Caco-2 (cell line): ENCODE measurements around the gene EIF1AD. TPM values are rescaled to one million over a fixed set of nuclear protein-coding genes. Genes with fewer than 3 reads are reported as not detected.

Source experiments
- BruUV-seq: library from RNA; stranded (reverse); fragments of 400-500 nt; replicated peaks from 2 replicates; lab custom pipeline; 2021; lab: Mats Ljungman, UMichigan
- CTCF ChIA-PET: fragments of 300-600 bp; sonication (Branson Sonifier 250); formaldehyde crosslinking; loops from one replicate; lab custom pipeline; 2022; ENCODE audit warnings: antibody characterized with exemption; lab: Charles Lee
- POLR2A ChIA-PET: fragments of 300-600 bp; sonication (Branson Sonifier 250); formaldehyde crosslinking; loops from one replicate; lab custom pipeline; 2022; ENCODE audit warnings: antibody characterized with exemption; lab: Charles Lee
- DNase-seq, 2 experiments: peaks; one replicate each; pipeline versions ENCODE4 v3.0.0 to v3.0.0-alpha.2; 2020 to 2022
- H3K27me3 ChIP-seq: replicated peaks from 2 replicates; pipeline ENCODE4 v1.6.0; 2011; ENCODE audit warnings: low read length; ENCODE audit not compliant: control insufficient read depth, insufficient read depth
- H3K36me3 ChIP-seq: 2 replicates; pipeline ENCODE4 v1.5.1; 2011; ENCODE audit warnings: low read length; ENCODE audit not compliant: control insufficient read depth, insufficient read depth
- H3K4me1 ChIP-seq: fragments of 250-450 bp; sonication (Bioruptor Pico); 2 replicates; pipeline ENCODE4 v1.5.1; 2020; ENCODE audit warnings: mild to moderate bottlenecking
- H3K4me3 ChIP-seq: 2 replicates; pipeline ENCODE4 v1.5.1; 2011; ENCODE audit warnings: low read depth, mild to moderate bottlenecking, control low read depth, low read length
- H3K9me3 ChIP-seq: fragments of 250-450 bp; sonication (Bioruptor Pico); 2 replicates; pipeline ENCODE4 v1.5.1; 2020; ENCODE audit warnings: mild to moderate bottlenecking, moderate library complexity
- H3K27ac Mint-ChIP-seq: one replicate; pipeline ENCODE4 v1.8.0; 2022; ENCODE audit warnings: mixed read lengths; ENCODE audit not compliant: unreplicated experiment
- H3K27me3 Mint-ChIP-seq: one replicate; pipeline ENCODE4 v1.8.0; 2022; ENCODE audit warnings: mixed read lengths; ENCODE audit not compliant: insufficient read depth, unreplicated experiment
- H3K36me3 Mint-ChIP-seq: one replicate; pipeline ENCODE4 v1.8.0; 2022; ENCODE audit warnings: mild to moderate bottlenecking, mixed read lengths; ENCODE audit not compliant: insufficient read depth, unreplicated experiment
- H3K4me1 Mint-ChIP-seq: one replicate; pipeline ENCODE4 v1.8.0; 2022; ENCODE audit warnings: low read depth, mixed read lengths; ENCODE audit not compliant: unreplicated experiment
- H3K4me3 Mint-ChIP-seq: one replicate; pipeline ENCODE4 v1.8.0; 2022; ENCODE audit warnings: mild to moderate bottlenecking, moderate library complexity, mixed read lengths; ENCODE audit not compliant: unreplicated experiment
- H3K9me3 Mint-ChIP-seq: one replicate; pipeline ENCODE4 v1.8.0; 2022; ENCODE audit warnings: mixed read lengths; ENCODE audit not compliant: unreplicated experiment
- CTCF ChIP-seq, 2 experiments: fragments of 200-600 bp in 1 of 2; IDR thresholded peaks; 1 replicate in 1 of 2; 2 replicates in 1 of 2; pipeline versions ENCODE4 v1.5.1 to v1.8.0; 2011 to 2022; ENCODE audit warnings: antibody characterized with exemption in 1 of 2, control low read depth in 1 of 2, inconsistent platforms in 1 of 2, low read depth in 1 of 2, low read length in 1 of 2, mild to moderate bottlenecking in 1 of 2, moderate library complexity in 1 of 2; ENCODE audit not compliant: insufficient read depth in 1 of 2, severe bottlenecking in 1 of 2, unreplicated experiment in 1 of 2
- intact Hi-C: fragments of 100-400 bp; cut with micrococcal nuclease; formaldehyde crosslinking; loops from one replicate; pipeline ENCODE4 v1.10.0; 2022; ENCODE audit not compliant: unreplicated experiment
- total RNA-seq: library from RNA; stranded (reverse); gene quantifications from 2 replicates; pipeline ENCODE4 v1.2.3, GENCODE V29; 2022

EIF1AD gene
- total RNA-seq, 1 experiment from 2014 or later = 55.3 TPM

- intact Hi-C loops = no loop called here
- no peak for DNase-seq
- no peaks in the 10 kb centered on the region for H3K27me3 ChIP-seq
- H3K4me3 Mint-ChIP-seq = no peak overlapping the region
- no peak for TF ChIP-seq CTCF (IDR thresholded peaks at IDR 0.05; ENCODE audit: insufficient read depth in 1 of 2, low read depth in 1 of 2, low read length in 1 of 2, severe bottlenecking in 1 of 2, unreplicated experiment in 1 of 2)
- H3K4me3 ChIP-seq = no peak overlapping the region
- H3K9me3 Mint-ChIP-seq = no peaks in the 10 kb centered on the region
- no TSS peak for BruUV-seq
- H3K36me3 ChIP-seq = no peaks in the 10 kb centered on the region
- peaks cover 1% of the 10 kb centered on the region for H3K4me1 Mint-ChIP-seq
- no peak overlapping the region for H3K27ac Mint-ChIP-seq
- peaks cover 21% of the 10 kb centered on the region for H3K4me1 ChIP-seq
- CTCF ChIA-PET = no interaction called here
- no peaks in the 10 kb centered on the region for H3K27me3 Mint-ChIP-seq
- H3K9me3 ChIP-seq = no peaks in the 10 kb centered on the region
- peaks cover 2% of the 10 kb centered on the region for H3K36me3 Mint-ChIP-seq
- POLR2A ChIA-PET = no interaction called here
These were observed 13.5 kb upstream of the EIF1AD start for GRCh38 chr11:66015454-66015881.

GRCh38 chr11:66014804-66015453 lies 13.0 kb upstream of the EIF1AD start:
- Histone ChIP-seq H3K9me3 (no peaks in the 10 kb centered on the region), H3K27me3 (no peaks in the 10 kb centered on the region), H3K4me1 (peaks cover 21% of the 10 kb centered on the region), H3K36me3 (no peaks in the 10 kb centered on the region), H3K4me3 (no peak overlapping the region)
- DNase-seq = no peak
- H3K36me3 Mint-ChIP-seq = peaks cover 5% of the 10 kb centered on the region
- POLR2A ChIA-PET = no interaction called here
- H3K9me3 Mint-ChIP-seq = no peaks in the 10 kb centered on the region
- H3K27ac Mint-ChIP-seq = no peak overlapping the region
- intact Hi-C loops = no loop called here
- H3K27me3 Mint-ChIP-seq = no peaks in the 10 kb centered on the region
- peaks cover 7% of the 10 kb centered on the region for H3K4me1 Mint-ChIP-seq
- CTCF ChIA-PET = no interaction called here
- no peak for TF ChIP-seq CTCF (IDR thresholded peaks at IDR 0.05; ENCODE audit: insufficient read depth in 1 of 2, low read depth in 1 of 2, low read length in 1 of 2, severe bottlenecking in 1 of 2, unreplicated experiment in 1 of 2)
- H3K4me3 Mint-ChIP-seq = no peak overlapping the region
- BruUV-seq = no TSS peak

- BruUV-seq = no TSS peak
- Histone ChIP-seq H3K4me3 (no peak overlapping the region), H3K36me3 (no peaks in the 10 kb centered on the region), H3K4me1 (peaks cover 21% of the 10 kb centered on the region), H3K27me3 (no peaks in the 10 kb centered on the region), H3K9me3 (no peaks in the 10 kb centered on the region)
- ChIA-PET POLR2A (no interaction called here), CTCF (interaction anchor here (1.6 kb wide), 1 partner anchor 9 kb away, joined by 7 read pairs; no protein-coding TSS in a partner anchor)
- Mint-ChIP-seq H3K27ac (no peak overlapping the region), H3K4me3 (no peak overlapping the region), H3K9me3 (no peaks in the 10 kb centered on the region), H3K4me1 (peaks cover 7% of the 10 kb centered on the region), H3K36me3 (peaks cover 5% of the 10 kb centered on the region), H3K27me3 (no peaks in the 10 kb centered on the region)
- intact Hi-C loops = no loop called here
- no peak for DNase-seq
- TF ChIP-seq CTCF (IDR thresholded peaks at IDR 0.05; ENCODE audit: insufficient read depth in 1 of 2, low read depth in 1 of 2, low read length in 1 of 2, severe bottlenecking in 1 of 2, unreplicated experiment in 1 of 2) = no peak
These were observed 11.8 kb upstream of the EIF1AD start for GRCh38 chr11:66013762-66014100.
